ENCODE measurements around the gene SERPINI1.

DNA sequence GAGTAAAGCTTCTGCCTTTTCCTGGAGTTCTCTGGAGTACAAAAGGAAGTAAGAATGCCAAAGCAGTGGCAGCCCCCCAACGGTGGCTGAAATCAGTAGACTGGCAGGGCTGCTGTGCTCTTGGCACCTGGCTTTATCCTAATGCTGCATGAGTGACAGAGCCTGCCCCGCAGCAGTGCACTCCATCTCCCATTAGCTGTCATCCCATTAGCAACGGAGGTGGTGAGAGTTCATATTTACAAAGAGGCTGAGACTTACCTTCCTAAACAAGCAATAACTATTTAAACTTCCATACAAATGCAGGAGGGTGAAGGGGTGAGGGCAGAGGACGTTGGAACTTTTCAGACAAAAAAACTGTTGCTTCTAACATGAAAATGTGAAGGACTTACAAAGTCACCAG lies 51.9 kb downstream of the SERPINI1 start:
- TF ChIP-seq CTCF (IDR thresholded peaks at IDR 0.05) (no peak), POLR2A (IDR thresholded peaks at IDR 0.05) (no peak)
